GM21423 (cell line): ENCODE measurements around the gene PIGS.
"Not testable (repeated sequence)": the region's sequence is repeated elsewhere in the genome, so short reads cannot be mapped to it uniquely, and the experiment has no call there.

Source experiments
- ATAC-seq: cut with Tn5 transposase; IDR thresholded peaks from one replicate; pipeline ENCODE4 v1.9.1; 2021; ENCODE audit warnings: mild to moderate bottlenecking, moderate library complexity; ENCODE audit not compliant: unreplicated experiment

PIGS gene

DNA sequence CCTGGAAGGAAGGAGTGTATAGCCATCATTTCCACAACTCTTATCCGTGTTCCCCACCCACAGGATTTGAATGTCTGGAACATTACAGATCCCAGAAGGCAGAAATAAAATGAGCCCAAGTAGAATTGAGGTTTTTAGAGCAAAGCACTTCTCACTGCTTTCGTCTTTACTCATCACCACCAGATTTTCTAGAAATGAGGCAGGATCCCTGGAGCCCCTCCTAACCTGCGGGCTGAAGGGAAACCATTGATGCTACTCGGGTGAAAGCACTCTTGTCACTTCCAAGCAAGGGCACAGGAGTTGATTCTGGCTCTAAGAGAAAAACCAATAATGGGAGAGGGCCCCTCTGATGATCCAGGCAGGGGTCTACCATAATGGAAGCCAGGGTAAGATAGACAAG is 8.2 kb upstream of the PIGS start:
- ATAC-seq, result no peak

DNA sequence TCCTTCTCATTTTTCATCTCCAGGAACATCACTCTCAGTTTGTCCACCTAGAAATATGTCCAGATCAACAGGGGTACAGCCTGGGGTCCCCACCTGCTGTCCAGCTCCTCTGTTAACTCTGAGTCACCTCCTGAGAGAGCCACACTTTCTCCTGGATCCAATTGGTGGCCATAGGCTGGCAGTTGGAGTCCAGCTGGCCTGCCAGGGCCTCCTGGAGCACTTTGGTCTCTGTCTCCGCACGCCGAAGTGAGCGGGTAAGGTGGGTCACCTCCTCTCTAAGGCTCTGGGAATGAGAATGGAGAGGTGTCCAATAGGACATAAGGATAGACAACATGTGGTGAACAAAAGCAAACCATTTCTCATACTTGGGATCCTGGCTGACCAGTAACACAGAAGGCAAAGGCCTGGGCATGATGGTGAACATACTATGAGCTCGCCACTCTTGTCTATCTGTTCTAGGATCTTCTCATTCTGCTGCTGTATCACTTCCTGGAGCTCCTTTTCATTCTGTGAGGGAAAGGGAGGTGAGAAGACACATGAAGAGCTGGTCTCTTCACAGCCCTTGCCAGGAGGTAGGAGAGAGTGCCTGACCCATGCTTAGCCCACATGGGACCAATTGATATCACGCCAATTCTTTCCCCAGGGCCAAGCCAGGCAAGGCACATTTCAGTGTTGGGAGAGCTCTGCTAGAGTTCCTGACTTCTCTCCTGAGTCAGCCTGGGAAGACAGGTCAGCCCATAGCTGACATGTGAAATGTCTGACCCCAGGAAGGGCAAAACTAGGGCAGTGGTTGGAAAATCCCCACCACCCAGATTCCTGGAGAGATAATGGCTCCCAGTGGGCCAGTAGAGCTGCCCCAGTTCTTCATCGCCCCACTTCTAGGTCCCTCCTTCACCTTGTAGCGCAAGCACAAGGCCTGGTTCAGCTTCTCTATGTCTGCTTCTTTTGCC is 7.2 kb upstream of the PIGS start:
- no peak for ATAC-seq

DNA sequence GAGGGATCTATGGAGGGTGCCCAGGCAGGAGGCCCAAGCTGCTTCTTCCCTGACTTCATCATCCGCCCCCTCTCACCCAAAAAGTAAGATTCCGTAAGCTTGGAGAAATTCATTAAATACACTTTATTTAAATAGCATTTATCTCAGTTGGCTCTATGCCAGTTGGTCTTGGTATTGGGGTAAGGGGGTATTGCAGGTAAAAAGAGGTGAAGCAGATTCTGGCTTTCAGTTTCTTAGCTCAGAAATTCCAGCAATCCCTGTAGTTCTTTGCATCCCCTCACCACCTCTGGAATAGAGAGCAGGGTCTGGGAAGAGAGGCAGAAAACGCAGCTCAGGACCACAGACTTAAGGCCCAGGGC is 6.1 kb upstream of the PIGS start:
- no peak for ATAC-seq

DNA sequence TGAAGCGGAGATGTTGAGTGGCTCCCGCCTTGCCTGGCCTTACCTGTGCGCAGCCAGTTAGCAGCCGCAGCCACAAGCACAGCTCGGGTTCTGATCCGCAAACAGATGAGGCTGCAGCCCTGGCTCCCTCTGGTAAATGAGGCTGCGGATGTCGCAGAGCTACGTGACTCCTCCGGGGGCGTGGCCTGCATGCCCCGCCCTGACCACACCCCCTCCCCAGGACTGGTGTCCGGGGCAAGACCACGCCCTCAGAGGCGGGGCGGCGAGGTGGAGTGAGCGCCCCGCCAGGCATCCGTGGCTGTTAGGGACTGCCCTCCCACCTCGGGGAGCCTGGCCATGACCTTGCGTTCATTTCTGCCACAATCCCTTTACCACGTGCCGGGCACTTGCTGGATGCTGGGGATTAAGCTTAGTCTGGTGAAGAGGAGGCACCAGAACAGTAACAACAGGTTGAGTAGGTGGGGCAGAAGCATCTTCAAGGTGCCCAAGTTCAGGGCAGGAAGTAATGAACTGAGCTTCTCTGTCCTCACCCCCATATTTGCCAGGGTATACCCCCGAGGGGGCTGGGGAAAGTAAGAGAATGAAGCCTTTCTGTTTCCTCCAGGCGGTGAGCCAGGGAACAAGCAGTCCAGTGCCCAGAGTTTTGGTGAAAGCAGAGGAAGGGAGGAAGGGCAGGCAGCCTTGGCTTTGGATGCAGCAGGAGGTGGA is 5.6 kb upstream of the PIGS start, which contains the start of gene ALDOC:
ALDOC (minus strand) TSS at position 138 of the 708 bp plus-strand sequence. CDS start 1,363 bp downstream, outside the sequence.
- peak; percentile 82 for ATAC-seq

DNA sequence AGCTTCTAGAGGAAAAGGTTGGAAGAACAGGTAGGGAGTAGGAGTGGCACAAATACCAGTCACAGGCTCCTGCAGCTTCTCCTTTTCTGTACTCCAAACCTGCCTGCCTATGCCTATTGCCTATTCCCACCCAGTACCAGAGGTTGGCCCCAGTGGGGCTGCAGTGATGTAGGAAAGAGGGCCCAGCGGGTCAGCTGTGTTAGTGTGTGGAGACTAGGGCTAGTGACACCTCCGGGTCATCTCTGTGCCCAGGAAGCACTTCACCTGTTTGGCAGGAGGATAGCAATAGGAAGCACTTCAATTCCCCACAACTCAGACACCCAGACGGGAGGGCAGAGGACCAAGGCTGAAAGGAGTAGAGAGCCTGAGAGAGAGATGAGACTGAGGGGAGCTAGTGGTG is 4.7 kb upstream of the PIGS start:
- ATAC-seq, result not testable (repeated sequence)

DNA sequence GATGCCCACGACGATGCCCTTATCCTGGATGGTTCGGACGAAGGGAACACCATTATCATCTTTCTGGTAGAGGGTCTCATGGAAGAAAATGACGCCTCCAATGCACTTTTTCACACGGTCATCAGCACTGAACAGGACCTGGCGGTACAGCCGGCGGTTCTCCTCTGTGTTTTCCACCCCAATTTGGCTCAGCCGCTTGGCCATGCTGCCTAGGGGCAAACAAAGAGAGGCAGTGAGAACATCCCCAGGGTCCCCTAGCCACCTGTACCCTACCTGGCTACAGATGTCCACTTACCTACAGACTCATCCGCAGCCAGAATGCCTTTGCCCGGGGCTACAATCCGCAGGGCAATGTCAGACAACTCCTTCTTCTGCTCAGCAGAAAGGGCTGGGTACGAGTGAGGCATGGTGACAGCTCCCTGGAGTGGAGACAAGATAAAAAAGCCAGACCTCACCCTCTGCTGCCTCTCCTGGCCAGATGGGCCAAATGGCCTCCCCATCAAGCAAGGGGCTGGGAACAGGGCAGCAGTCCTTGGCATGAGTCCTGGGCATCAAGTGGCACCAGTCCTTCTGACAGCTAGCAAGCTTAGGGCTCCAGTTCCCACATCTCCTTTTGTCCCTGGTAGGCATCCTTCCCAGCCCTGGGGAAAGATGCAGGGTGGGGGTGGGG is 3.9 kb upstream of the PIGS start:
- no peak for ATAC-seq

DNA sequence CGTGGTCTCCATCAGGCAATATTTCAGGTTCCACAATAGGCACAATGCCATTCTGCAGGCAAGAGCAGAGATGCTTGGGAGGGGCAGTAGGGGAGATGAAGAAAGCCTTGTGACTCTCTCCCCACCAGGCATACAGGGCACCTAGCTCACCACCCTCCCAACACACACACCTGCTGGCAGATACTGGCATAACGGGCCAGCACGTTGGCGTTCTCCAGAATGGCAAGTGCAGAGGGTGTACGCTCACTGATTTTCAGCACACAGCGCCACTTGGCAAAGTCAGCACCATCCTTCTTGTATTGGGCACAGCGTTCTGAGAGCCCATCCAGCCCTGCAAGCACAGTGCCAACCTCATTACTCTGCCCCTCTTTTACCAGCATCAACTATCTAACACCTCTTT is 3.2 kb upstream of the PIGS start:
- ATAC-seq, result no peak

DNA sequence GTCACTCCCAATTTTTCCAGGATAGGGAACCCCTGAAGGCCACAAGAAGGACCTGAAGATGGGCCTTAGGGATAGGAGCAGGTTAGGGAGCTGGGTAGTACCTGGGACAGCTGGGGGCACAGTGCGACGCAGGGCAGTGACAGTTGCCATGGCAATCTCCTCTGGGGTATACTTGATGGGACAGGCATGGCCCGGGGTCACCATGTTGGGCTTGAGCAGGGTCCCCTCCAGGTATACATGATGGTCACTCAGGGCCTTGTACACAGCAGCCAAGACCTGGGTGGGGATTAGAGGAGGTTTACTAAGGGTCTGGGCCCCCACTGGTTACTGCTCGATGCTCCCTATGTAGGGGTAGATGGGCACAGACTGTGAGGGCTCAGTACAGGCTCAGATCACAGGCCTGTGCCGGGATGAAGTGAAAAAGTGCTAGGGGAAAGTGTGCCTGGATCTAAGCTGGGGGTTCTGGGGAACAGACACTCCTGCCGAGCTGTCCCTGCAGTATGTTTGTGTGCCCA is 2.7 kb upstream of the PIGS start:
- no peak for ATAC-seq

DNA sequence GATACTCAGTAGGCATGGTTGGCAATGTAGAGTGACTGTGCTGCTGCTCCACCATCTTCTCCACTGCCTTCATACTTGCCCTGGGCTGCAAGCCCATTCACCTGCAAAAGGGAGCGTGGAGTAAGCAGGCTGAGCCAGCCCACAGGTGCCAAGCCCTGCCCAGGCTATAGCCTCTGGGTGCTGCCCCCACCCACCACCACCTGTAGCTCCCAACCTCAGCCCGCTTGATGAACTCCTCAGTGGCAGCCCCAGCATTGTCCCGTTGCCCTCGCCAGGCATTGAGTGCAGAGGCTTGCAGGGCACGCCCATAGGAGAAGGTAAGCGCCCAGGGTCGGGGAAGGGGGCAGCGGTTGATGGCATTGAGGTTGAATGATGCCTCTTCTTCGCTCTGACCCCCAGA is 2.2 kb upstream of the PIGS start:
- ATAC-seq, result no peak

DNA sequence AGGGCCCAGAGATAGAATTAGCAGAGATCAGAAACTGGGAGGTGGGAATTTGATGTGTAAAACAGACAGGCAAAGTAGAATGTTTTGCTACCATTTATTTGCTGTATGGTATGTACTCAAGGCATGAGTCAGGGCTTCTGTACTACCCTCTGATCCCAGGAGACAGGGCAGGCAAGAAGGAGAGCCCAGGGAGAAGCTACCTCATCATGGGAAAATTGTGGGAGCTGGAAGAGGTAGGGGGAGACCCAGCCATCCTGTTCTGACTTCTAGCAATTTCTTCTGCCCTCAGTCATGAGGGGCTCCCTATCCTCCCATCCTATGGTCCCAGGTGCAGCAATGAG is 1.7 kb upstream of the PIGS start:
- no peak for ATAC-seq

DNA sequence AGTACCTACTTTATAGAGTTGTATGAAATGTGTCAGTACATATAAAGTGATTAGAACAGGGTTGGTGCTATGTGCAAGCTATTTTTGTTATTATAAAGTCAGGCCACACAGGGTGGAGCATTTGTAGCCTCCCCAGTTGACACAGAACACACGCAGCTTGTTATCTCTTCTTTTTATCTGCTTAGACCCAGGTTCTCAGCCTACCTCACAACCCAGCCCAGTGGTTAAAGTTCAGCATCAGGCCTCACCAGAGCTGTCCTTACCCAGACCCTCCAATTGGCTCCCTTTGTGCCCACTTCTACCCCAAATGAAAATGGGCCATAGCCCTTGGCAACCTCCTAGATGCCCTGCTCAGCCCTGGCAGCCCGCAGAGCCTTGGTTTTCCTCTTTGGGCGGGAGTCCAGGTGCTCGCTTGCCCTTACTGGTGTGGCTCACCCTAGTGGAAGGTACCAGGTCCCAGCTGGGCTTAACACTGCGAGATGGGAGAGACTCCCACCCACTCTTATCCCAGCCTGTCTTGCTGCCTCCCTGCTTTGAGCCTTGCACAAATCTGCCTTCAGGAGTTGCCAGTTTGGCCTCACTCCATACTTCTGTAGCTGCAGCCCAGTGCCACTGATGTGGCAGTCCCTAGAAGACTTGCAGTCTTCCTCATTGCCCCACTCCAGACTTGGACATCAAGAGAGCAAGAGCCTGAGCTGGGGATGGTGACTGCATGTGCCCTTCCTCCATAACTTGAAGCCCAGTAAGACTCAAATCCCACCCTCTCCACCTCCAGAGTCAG is 1.1 kb upstream of the PIGS start:
- no peak for ATAC-seq

DNA sequence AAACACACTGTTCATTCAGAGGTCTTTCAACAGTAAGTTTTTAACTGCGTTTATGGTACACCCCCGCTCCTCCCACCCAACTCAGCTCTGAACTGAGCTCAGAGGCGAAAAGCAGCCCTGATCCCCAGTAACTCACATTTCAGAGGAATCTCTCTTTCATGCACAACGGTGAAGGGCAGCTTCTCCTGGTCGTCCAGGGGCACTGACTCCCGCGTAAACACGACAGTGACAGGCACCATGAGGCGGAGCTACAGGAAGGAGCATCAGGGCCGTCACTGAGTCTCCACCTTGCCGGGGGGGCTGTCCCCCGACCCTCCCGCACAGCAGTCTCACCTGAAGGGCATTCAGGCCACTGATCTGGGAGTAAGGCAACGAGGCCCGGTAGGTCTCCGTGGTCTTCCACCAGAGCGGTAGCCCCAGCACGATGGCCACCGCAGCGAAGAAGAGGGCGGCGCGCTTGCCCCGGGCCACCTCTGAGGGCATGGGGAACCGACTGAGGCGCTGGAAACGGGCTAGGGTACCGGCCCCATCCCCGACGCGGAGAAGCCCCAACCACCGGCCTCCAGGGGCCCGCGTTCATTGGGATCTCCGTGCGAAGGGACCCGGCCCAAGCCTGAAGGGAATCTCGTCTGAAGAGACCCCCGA is 486 bp downstream of the PIGS start:
- peak; percentile 31 for ATAC-seq

DNA sequence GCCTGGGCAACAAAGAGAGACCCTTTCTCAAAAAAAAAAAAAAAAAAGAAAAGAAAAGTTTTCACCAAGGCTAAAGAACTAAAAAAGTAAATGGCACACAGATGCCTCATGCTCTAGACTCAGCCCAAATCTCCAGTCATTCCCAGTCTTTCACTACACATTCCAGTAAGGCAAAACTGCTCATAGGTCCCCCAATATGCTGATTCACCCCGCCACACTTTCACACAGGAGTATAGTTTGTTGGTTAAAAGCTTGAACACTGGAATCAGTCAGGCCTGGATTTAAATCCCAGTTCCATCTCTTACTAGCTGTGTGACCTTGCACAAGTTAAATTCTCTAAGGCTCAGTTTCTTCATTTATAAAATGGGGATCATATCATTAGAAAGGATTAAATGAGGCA is 1.9 kb downstream of the PIGS start:
- ATAC-seq, result no peak

DNA sequence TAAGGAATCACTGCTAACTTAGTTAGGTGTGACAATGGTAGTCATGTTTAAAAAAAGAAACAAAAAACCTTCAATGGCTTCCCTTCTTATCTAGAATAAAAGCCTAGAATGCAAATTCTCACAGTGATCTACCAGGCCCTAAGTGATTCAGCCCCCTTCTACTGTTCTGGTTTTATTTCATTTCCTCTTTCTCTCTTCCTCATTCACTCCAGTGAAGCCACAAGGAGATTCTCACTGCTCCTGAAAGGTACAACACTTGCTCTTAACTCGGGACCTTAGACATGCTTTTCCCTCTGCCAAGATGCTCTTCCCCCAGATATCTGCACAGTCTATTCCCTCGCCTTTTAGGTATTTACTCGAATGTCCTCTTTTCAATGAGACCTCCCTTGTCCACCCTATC is 3.7 kb downstream of the PIGS start:
- ATAC-seq, result peak; percentile 38

DNA sequence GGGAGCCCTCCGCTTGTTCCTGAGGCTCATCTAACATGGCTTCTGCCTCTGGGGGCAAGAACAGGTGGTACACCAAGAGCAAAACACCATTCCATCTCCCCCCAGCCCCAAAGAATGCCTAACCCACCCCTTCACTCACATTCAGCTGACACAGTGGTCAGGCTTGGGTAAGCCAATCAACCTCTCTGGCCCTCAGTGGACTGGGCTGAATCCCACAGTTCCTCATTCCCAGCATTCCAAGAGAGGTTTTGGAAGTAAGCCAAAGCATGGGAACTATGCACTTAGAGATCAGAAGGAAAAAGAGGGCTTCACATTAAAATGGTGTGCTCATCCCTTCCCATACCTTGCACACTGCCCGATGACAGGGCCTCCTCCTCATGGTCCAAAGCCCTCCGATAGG is 7.8 kb downstream of the PIGS start:
- ATAC-seq, result no peak

DNA sequence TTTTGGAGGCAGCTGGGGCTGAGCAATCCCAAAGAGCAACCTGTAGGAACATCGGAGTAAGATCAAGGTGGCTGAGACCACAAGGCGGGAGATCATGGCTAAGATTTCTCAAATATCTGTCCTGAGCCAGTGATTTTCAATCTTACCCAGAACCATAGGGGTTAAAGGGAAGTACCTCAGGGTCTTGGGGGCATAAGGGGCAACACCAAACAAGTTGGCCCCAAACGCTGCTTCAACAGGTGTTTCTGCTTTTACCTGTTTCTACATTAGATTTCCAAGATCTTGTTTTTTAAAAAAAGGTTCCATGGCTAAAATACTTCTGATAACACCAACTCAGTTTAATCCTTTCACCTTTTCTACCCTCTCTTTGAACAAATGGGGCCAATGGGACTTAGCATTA is 16.3 kb downstream of the PIGS start:
- no peak for ATAC-seq

DNA sequence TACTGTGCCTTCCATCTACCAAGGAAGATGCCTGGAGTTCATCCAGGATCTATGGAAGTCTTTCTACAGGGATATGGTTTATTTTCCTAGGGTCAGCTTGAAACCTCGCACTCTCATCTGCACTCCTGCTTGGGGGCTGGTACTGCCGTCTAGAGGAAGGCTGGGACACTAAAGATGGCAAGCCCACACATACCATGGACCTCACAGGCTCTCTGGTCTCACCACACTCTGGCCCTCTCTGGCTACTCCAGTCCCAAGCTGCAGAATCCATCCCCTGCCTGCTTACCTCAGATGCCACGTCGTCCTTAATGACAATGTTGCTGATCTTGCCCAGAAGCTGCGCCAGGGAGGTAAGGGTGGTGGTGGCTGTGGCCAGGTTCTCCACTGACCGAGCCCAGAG is 16.8 kb downstream of the PIGS start:
- ATAC-seq, result no peak

DNA sequence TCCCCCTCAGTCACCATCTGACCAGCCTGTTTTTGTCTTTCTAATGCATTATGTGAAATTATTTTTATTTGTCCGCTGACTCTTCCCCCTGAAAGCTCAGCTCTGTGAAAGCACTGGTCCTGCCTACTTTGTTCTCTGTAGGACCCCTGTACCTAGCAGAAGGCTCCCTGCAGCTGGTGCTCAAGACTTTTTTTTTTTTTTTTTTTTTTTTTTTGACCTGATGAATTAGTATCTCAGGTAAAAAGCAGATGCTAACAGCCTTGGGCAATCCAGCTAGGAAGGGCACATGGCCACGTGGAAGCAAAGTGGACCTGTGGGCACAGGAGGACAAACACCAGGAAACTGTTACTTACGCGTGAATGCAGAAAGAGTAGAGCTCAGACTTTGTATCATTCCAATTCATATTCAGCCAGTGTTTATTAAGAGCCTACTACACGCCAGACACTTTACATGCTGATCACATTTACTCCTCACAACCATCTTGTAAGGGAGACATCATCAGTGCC is 18.3 kb downstream of the PIGS start:
- ATAC-seq, result no peak

DNA sequence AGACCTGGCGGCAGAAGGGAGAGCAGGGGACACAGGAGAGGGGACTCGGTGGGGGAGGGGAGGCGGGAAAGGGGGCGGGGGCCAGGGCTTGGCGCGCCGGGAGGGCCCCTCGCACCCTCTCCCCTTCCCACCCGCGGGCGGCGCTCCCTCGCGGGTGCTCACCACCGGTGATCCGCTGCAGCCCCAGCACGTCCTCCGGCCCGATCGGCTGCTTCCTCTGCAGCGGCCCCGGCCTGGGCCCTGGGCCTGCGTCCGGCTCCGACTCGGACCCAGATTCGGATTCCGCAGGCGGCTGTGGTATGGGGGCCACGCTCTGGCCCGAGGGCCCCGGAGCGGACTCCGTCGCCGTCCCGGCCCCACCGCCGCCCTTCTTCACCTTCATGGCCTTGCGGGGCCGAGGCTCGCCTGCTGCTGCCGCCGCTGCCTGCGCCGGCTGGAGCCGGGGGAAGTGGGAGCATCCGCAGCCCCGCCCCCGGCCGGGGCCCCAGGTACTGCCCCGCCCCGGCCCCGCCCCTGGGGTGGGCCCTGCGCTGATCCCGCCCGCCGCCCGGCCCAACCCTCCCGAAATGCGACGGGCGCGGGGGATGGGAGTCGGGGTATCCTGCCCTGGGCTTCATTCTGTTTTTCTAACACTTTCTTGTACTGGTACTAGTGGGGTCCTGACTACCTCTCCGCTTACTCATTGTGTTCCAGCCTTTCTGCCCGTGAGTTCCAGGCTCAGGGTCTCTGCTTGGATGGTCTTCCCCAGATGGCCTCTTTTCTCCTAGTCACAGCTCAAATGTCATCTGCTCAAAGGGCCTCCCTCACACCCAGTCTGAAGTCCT is 18.9 kb downstream of the PIGS start, which contains the start of gene UNC119:
UNC119 (minus strand) TSS at position 449 of the 824 bp plus-strand sequence; CDS start at position 382, 67 bp downstream.
- peak; percentile 48 for ATAC-seq
